HepG2 (cell line): ENCODE results near the gene SHISA5. TPM values are rescaled to one million over a fixed set of nuclear protein-coding genes. Genes with fewer than 3 reads are reported as not detected.

Experiments used
- ATF3 ChIP-seq: sonication (generic); formaldehyde crosslinking; IDR thresholded peaks from 2 replicates; pipeline ENCODE4 v1.4.0; 2020; ENCODE audit warnings: missing genetic modification reagents
- BRD4 ChIP-seq: sonication (generic); formaldehyde crosslinking; IDR thresholded peaks from 2 replicates; pipeline ENCODE4 v1.4.0; 2020; ENCODE audit warnings: missing genetic modification reagents
- CBX5 ChIP-seq: sonication (generic); formaldehyde crosslinking; IDR thresholded peaks from 2 replicates; pipeline ENCODE4 v1.4.0; 2020; ENCODE audit warnings: missing genetic modification reagents, borderline replicate concordance
- FOXM1 ChIP-seq: sonication (generic); formaldehyde crosslinking; IDR thresholded peaks from 2 replicates; pipeline ENCODE4 v1.5.0; 2020; ENCODE audit warnings: missing genetic modification reagents
- HMGXB3 ChIP-seq: sonication (generic); formaldehyde crosslinking; IDR thresholded peaks from 2 replicates; pipeline ENCODE4 v1.4.0; 2020; ENCODE audit warnings: missing genetic modification reagents, borderline replicate concordance
- MEIS1 ChIP-seq: sonication (generic); formaldehyde crosslinking; IDR thresholded peaks from 2 replicates; pipeline ENCODE4 v1.9.0; 2021; ENCODE audit warnings: mild to moderate bottlenecking, missing genetic modification reagents, moderate library complexity, borderline replicate concordance
- RAD51 ChIP-seq: fragments of 450-650 bp; IDR thresholded peaks from 2 replicates; pipeline ENCODE4 v1.6.1; 2016; ENCODE audit warnings: borderline replicate concordance
- REST ChIP-seq, 2 experiments: IDR thresholded peaks; 2 replicates each; pipeline ENCODE4 v1.6.1; 2011 to 2012; ENCODE audit warnings: low read length in 2 of 2, borderline replicate concordance in 1 of 2, low read depth in 1 of 2, mild to moderate bottlenecking in 1 of 2, moderate library complexity in 1 of 2
- SRF ChIP-seq: IDR thresholded peaks from 2 replicates; pipeline ENCODE4 v1.6.1; 2011; ENCODE audit warnings: mild to moderate bottlenecking, low read depth, low read length, moderate library complexity
- TBX3 ChIP-seq: fragments of 450-650 bp; IDR thresholded peaks from 2 replicates; pipeline ENCODE4 v1.6.1; 2017; ENCODE audit warnings: antibody characterized with exemption, mild to moderate bottlenecking, inconsistent platforms, borderline replicate concordance
- ZC3H13 ChIP-seq: sonication (generic); formaldehyde crosslinking; IDR thresholded peaks from 2 replicates; pipeline ENCODE4 v1.8.1; 2023; ENCODE audit warnings: mild to moderate bottlenecking, missing genetic modification reagents, moderate library complexity
- ZNF160 ChIP-seq: sonication (generic); formaldehyde crosslinking; IDR thresholded peaks from 2 replicates; pipeline ENCODE4 v1.8.0; 2022; ENCODE audit warnings: mild to moderate bottlenecking, inconsistent platforms, missing genetic modification reagents
- ZNF33B ChIP-seq: sonication (generic); formaldehyde crosslinking; IDR thresholded peaks from 2 replicates; pipeline ENCODE4 v1.5.1; 2020; ENCODE audit warnings: mild to moderate bottlenecking, missing genetic modification reagents
- polyA plus RNA-seq, 8 experiments: library from polyadenylated mRNA; depleted of rRNA in 3 of 8; stranded (reverse) in 7 of 8; unstranded in 1 of 8; fragments of >200 nt; fragmentation: Illumina TruSeq in 4 of 8; extraction: Trizol in 4 of 8; gene quantifications; 2 replicates each; pipeline versions ENCODE4 v1.2.1 to v1.2.3, GENCODE V29; 2011 to 2016; ENCODE audit warnings: low read depth in 4 of 8, missing spikeins in 1 of 8, mixed read lengths in 1 of 8; ENCODE audit not compliant: insufficient read depth in 1 of 8
- total RNA-seq, 5 experiments: library from RNA; depleted of rRNA; stranded (reverse); fragments of >200 nt; fragmentation: Illumina TruSeq; extraction: Trizol; gene quantifications; 2 replicates each; pipeline ENCODE4 v1.2.3, GENCODE V29; 2016; ENCODE audit warnings: low read depth in 1 of 5
- TF ChIP-seq, protein P1 (sequence below): sonication (generic); formaldehyde crosslinking; conservative IDR thresholded peaks from 2 replicates; pipeline ENCODE4 v1.4.0; 2020; ENCODE audit warnings: mild to moderate bottlenecking, missing genetic modification reagents, moderate library complexity
- TF ChIP-seq, protein P2 (sequence below): sonication (generic); formaldehyde crosslinking; conservative IDR thresholded peaks from 2 replicates; pipeline ENCODE4 v1.4.0; 2020; ENCODE audit warnings: missing genetic modification reagents

Gene SHISA5
- total and polyA plus RNA-seq, 2 of the 13 experiments (the other 11 are each of a cell fraction or from before 2014, with no cell fraction given), result 75.8 to 91.4 TPM

DNA sequence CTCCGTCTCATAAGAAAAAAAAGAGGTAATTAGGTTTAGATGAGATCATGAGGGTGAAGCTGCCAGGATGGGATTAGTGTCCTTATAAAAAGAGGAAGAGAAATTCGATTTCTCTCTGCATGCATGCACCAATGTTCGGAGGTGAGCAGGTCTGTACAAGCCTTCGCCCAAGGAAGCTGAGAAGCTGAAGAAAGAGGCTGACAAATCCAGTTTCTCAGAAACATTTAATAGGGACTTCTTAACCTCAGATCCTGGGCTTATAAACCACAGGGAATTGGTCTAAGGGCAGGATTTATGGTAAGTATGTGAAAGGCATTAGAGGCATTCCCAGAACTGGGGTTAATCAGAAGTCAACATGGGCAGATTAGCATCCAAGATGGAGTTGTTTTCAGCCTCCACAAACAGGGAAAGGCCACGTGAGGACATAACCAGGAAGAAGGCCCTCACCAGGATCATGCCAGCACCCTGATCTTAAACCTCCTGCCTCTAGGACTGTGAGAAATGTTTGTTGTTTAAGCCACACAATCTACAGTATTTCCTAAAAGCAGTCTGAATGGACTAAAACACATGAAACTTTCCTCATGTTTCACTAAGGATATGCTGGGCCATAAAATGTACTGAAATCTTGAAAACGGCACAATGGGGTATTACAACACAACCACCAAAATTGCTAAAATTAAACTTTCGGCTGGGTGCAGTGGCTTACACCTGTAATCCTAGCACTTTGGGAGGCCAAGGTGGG lies 11.3 kb downstream of the SHISA5 start (continued):
- TF ChIP-seq, protein P1, sequence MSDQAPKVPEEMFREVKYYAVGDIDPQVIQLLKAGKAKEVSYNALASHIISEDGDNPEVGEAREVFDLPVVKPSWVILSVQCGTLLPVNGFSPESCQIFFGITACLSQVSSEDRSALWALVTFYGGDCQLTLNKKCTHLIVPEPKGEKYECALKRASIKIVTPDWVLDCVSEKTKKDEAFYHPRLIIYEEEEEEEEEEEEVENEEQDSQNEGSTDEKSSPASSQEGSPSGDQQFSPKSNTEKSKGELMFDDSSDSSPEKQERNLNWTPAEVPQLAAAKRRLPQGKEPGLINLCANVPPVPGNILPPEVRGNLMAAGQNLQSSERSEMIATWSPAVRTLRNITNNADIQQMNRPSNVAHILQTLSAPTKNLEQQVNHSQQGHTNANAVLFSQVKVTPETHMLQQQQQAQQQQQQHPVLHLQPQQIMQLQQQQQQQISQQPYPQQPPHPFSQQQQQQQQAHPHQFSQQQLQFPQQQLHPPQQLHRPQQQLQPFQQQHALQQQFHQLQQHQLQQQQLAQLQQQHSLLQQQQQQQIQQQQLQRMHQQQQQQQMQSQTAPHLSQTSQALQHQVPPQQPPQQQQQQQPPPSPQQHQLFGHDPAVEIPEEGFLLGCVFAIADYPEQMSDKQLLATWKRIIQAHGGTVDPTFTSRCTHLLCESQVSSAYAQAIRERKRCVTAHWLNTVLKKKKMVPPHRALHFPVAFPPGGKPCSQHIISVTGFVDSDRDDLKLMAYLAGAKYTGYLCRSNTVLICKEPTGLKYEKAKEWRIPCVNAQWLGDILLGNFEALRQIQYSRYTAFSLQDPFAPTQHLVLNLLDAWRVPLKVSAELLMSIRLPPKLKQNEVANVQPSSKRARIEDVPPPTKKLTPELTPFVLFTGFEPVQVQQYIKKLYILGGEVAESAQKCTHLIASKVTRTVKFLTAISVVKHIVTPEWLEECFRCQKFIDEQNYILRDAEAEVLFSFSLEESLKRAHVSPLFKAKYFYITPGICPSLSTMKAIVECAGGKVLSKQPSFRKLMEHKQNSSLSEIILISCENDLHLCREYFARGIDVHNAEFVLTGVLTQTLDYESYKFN (CRISPR knock-in tag), result no peak
- TF ChIP-seq ATF3, result no peak
- TF ChIP-seq, protein P2, sequence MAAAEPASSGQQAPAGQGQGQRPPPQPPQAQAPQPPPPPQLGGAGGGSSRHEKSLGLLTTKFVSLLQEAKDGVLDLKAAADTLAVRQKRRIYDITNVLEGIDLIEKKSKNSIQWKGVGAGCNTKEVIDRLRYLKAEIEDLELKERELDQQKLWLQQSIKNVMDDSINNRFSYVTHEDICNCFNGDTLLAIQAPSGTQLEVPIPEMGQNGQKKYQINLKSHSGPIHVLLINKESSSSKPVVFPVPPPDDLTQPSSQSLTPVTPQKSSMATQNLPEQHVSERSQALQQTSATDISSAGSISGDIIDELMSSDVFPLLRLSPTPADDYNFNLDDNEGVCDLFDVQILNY (CRISPR knock-in tag), result no peak
- TF ChIP-seq FOXM1 (CRISPR knock-in tag), result no peak
- no peak for TF ChIP-seq ZNF160 (CRISPR knock-in tag)
- no peak for TF ChIP-seq RAD51
- no peak for TF ChIP-seq MEIS1
- no peak for TF ChIP-seq ZC3H13 (CRISPR knock-in tag)
- TF ChIP-seq REST (IDR thresholded peaks at IDR 0.05; ENCODE audit: borderline replicate concordance in 1 of 2, low read depth in 1 of 2, low read length in 2 of 2), result no peak
- TF ChIP-seq TBX3, result no peak
- TF ChIP-seq ZNF33B (CRISPR knock-in tag), result no peak
- no peak for TF ChIP-seq HMGXB3
- TF ChIP-seq SRF, result no peak
- TF ChIP-seq BRD4 (CRISPR knock-in tag), result no peak
- TF ChIP-seq CBX5 (CRISPR knock-in tag), result no peak
